HepG2 (cell line): Measurements from ENCODE around the gene ARTN. TPM values are rescaled to one million over a fixed set of nuclear protein-coding genes. Genes with fewer than 3 reads are reported as not detected.

ENCODE experiments used
- ATAC-seq: fragments of 200-7000 bp; cut with Tn5 transposase; 3 replicates; pipeline ENCODE4 v1.9.1; 2020; ENCODE audit warnings: mild to moderate bottlenecking, moderate library complexity
- BruUV-seq: library from RNA; stranded (reverse); fragments of 400-500 nt; replicated peaks from 2 replicates; lab custom pipeline; 2021; lab: Mats Ljungman, UMichigan
- CTCF ChIA-PET: fragments of 300-600 bp; formaldehyde crosslinking; extraction: SDS; loops from one replicate; lab custom pipeline; 2021; ENCODE audit warnings: low total read pairs, inconsistent platforms, low intra/inter-chr PET ratio; lab: Yijun Ruan, JAX
- POLR2A ChIA-PET: fragments of 350-600 bp; sonication (Branson Sonifier 250); formaldehyde crosslinking; loops from one replicate; lab custom pipeline; 2020; ENCODE audit warnings: antibody characterized with exemption, inconsistent platforms; lab: Yijun Ruan, JAX
- DNase-seq: peaks from one replicate; pipeline ENCODE4 v3.0.0-alpha.2; 2015; ENCODE audit warnings: low spot score
- FAIRE-seq: peaks from 3 replicates; lab custom pipeline; 2011; peaks lifted over from hg19 to GRCh38; lab: Jason Lieb, UNC
- H2AFZ ChIP-seq: one replicate; pipeline ENCODE4 v1.6.1; 2011; ENCODE audit warnings: low read length, inconsistent platforms
- H3K27ac ChIP-seq: fragments of 300-600 bp; 3 replicates; pipeline ENCODE4 v1.8.0; 2011; ENCODE audit warnings: mixed run types, mild to moderate bottlenecking, mixed read lengths, low read length, inconsistent platforms; ENCODE audit not compliant: insufficient read depth; ENCODE audit errors: extremely low read length
- H3K27me3 ChIP-seq, 2 experiments: fragments of 200-600 bp in 1 of 2; 2 replicates in 1 of 2; 3 replicates in 1 of 2; pipeline versions ENCODE4 v1.6.0 to v1.8.0; 2011; ENCODE audit warnings: low read length in 2 of 2, mild to moderate bottlenecking in 2 of 2, moderate library complexity in 2 of 2, inconsistent platforms in 1 of 2; ENCODE audit not compliant: insufficient read depth in 2 of 2, control insufficient read depth in 1 of 2
- H3K36me3 ChIP-seq, 2 experiments: fragments of 200-600 bp in 1 of 2; replicated peaks in 1 of 2; 2 replicates in 1 of 2; 3 replicates in 1 of 2; pipeline versions ENCODE4 v1.5.1 to v1.8.0; 2011; ENCODE audit warnings: low read length in 2 of 2, inconsistent platforms in 1 of 2; ENCODE audit not compliant: insufficient read depth in 2 of 2, control insufficient read depth in 1 of 2
- H3K4me1 ChIP-seq: 2 replicates; pipeline ENCODE4 v1.5.1; 2012; ENCODE audit warnings: low read length, inconsistent platforms; ENCODE audit not compliant: insufficient read depth
- H3K4me2 ChIP-seq: 2 replicates; pipeline ENCODE4 v1.6.0; 2011; ENCODE audit warnings: low read depth, low read length, inconsistent platforms
- H3K4me3 ChIP-seq, 3 experiments: fragments of 200-600 bp in 1 of 3; sonication (generic), shearing (Covaris generic) in 1 of 3; replicated peaks in 1 of 3; 2 replicates each; pipeline ENCODE4 v1.5.1; 2011 to 2016; ENCODE audit warnings: low read length in 3 of 3, inconsistent platforms in 2 of 3, low read depth in 2 of 3, mild to moderate bottlenecking in 2 of 3, control low read depth in 1 of 3, mixed read lengths in 1 of 3; ENCODE audit not compliant: insufficient read depth in 1 of 3
- H3K79me2 ChIP-seq: one replicate; pipeline ENCODE4 v1.6.1; 2011; ENCODE audit warnings: low read length, inconsistent platforms; ENCODE audit not compliant: insufficient read depth
- H3K9ac ChIP-seq: 2 replicates; pipeline ENCODE4 v1.6.0; 2011; ENCODE audit warnings: mild to moderate bottlenecking, low read depth, low read length, inconsistent platforms; ENCODE audit not compliant: insufficient read depth
- H3K9me3 ChIP-seq: 2 replicates; pipeline ENCODE4 v1.5.1; 2012; ENCODE audit warnings: mild to moderate bottlenecking, low read length
- H4K20me1 ChIP-seq: 2 replicates; pipeline ENCODE4 v1.6.0; 2011; ENCODE audit warnings: inconsistent platforms, mild to moderate bottlenecking, low read length, moderate library complexity; ENCODE audit not compliant: insufficient read depth
- AKNA ChIP-seq: sonication (generic); formaldehyde crosslinking; IDR thresholded peaks from 2 replicates; pipeline ENCODE4 v1.4.0; 2020; ENCODE audit warnings: missing genetic modification reagents, borderline replicate concordance
- HMGXB4 ChIP-seq, 2 experiments: sonication (generic) in 1 of 2; formaldehyde crosslinking in 1 of 2; IDR thresholded peaks; 2 replicates each; pipeline versions ENCODE4 v1.4.0 to v1.6.1; 2018 to 2020; ENCODE audit warnings: missing genetic modification reagents in 2 of 2, borderline replicate concordance in 1 of 2, low read depth in 1 of 2, mild to moderate bottlenecking in 1 of 2, missing biosample characterization in 1 of 2
- KDM5B ChIP-seq: sonication (generic); formaldehyde crosslinking; IDR thresholded peaks from 2 replicates; pipeline ENCODE4 v1.4.0; 2020; ENCODE audit warnings: missing genetic modification reagents, mild to moderate bottlenecking, borderline replicate concordance
- NFKBIZ ChIP-seq: IDR thresholded peaks from 2 replicates; pipeline ENCODE4 v1.6.1; 2018; ENCODE audit warnings: missing genetic modification reagents, missing compliant biosample characterization
- RARG ChIP-seq: sonication (generic); formaldehyde crosslinking; IDR thresholded peaks from 2 replicates; pipeline ENCODE4 v1.4.0; 2020; ENCODE audit warnings: low read depth, mild to moderate bottlenecking, missing genetic modification reagents
- SKI ChIP-seq: fragments of 450-650 bp; IDR thresholded peaks from one replicate; pipeline ENCODE4 v1.6.1; 2018; ENCODE audit warnings: mild to moderate bottlenecking; ENCODE audit not compliant: partially characterized antibody
- ZFP36L1 ChIP-seq: sonication (generic); formaldehyde crosslinking; IDR thresholded peaks from 2 replicates; pipeline ENCODE4 v1.8.0; 2022; ENCODE audit warnings: mild to moderate bottlenecking, missing genetic modification reagents, moderate library complexity
- ZFP82 ChIP-seq: sonication (generic); formaldehyde crosslinking; IDR thresholded peaks from 2 replicates; pipeline ENCODE4 v1.5.1; 2020; ENCODE audit warnings: mild to moderate bottlenecking, missing genetic modification reagents, borderline replicate concordance
- ZNF780A ChIP-seq: sonication (generic); formaldehyde crosslinking; IDR thresholded peaks from 2 replicates; pipeline ENCODE4 v1.8.0; 2022; ENCODE audit warnings: mild to moderate bottlenecking, missing genetic modification reagents, moderate library complexity
- WGBS: methylation state at CpG from one replicate; pipeline ENCODE4 v1.1.6; 2017; ENCODE audit warnings: low lambda C conversion rate; 5-methylcytosine and 5-hydroxymethylcytosine counted together
- in situ Hi-C: cut with HindIII; loops from 2 replicates; pipeline ENCODE4 v1.10.0; 2017; ENCODE audit warnings: low pct_unique_long_range_greater_than_20kb; ENCODE audit not compliant: extremely low pct_ligation_motif_present
- intact Hi-C: fragments of 100-400 bp; cut with micrococcal nuclease; formaldehyde crosslinking; loops from one replicate; pipeline ENCODE4 v1.10.0; 2022; ENCODE audit not compliant: unreplicated experiment
- polyA plus RNA-seq, 8 experiments: library from polyadenylated mRNA; depleted of rRNA in 3 of 8; stranded (reverse) in 7 of 8; unstranded in 1 of 8; fragments of >200 nt; fragmentation: Illumina TruSeq in 4 of 8; extraction: Trizol in 4 of 8; gene quantifications; 2 replicates each; pipeline versions ENCODE4 v1.2.1 to v1.2.3, GENCODE V29; 2011 to 2016; ENCODE audit warnings: low read depth in 4 of 8, missing spikeins in 1 of 8, mixed read lengths in 1 of 8; ENCODE audit not compliant: insufficient read depth in 1 of 8
- total RNA-seq, 5 experiments: library from RNA; depleted of rRNA; stranded (reverse); fragments of >200 nt; fragmentation: Illumina TruSeq; extraction: Trizol; gene quantifications; 2 replicates each; pipeline ENCODE4 v1.2.3, GENCODE V29; 2016; ENCODE audit warnings: low read depth in 1 of 5
- TF ChIP-seq, protein P1 (sequence below): sonication (generic); formaldehyde crosslinking; IDR thresholded peaks from 2 replicates; pipeline ENCODE4 v1.4.0; 2020; ENCODE audit warnings: missing genetic modification reagents

Gene ARTN
- total and polyA plus RNA-seq, 2 of the 13 experiments (the other 11 are each of a cell fraction or from before 2014, with no cell fraction given) = 0.11 to 0.62 TPM

DNA sequence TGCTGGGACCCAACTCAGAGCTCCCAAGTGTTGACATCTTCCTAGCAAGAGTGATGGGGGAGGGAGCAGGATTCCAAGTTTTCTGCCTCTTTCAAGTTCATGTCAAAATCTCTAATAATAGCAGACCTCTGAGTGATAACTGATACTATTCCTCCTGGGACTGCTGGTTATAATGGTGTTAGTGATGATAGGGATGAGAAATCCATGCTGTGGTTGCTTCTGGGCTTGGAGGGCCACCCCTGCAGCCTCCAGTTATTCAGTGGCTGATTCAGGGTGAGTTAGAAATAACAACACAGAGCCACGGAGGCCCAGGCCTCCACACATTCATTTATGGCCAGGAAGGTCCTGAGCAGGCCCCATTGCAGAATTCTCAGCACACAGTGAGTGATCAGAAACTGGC lies 40.6 kb upstream of the ARTN start:
- DNase-seq = no peak
- 80% methylated on average over 1 of the region's 1 CpG for WGBS
- TF ChIP-seq AKNA (CRISPR knock-in tag) (no peak), ZFP82 (no peak), ZFP36L1 (CRISPR knock-in tag) (no peak), ZNF780A (CRISPR knock-in tag) (no peak), HMGXB4 (CRISPR knock-in tag; IDR thresholded peaks at IDR 0.05; ENCODE audit: borderline replicate concordance in 1 of 2, low read depth in 1 of 2) (no peak), SKI (no peak), RARG (CRISPR knock-in tag) (no peak), NFKBIZ (CRISPR knock-in tag) (no peak), KDM5B (CRISPR knock-in tag) (no peak)
- TF ChIP-seq, protein P1, sequence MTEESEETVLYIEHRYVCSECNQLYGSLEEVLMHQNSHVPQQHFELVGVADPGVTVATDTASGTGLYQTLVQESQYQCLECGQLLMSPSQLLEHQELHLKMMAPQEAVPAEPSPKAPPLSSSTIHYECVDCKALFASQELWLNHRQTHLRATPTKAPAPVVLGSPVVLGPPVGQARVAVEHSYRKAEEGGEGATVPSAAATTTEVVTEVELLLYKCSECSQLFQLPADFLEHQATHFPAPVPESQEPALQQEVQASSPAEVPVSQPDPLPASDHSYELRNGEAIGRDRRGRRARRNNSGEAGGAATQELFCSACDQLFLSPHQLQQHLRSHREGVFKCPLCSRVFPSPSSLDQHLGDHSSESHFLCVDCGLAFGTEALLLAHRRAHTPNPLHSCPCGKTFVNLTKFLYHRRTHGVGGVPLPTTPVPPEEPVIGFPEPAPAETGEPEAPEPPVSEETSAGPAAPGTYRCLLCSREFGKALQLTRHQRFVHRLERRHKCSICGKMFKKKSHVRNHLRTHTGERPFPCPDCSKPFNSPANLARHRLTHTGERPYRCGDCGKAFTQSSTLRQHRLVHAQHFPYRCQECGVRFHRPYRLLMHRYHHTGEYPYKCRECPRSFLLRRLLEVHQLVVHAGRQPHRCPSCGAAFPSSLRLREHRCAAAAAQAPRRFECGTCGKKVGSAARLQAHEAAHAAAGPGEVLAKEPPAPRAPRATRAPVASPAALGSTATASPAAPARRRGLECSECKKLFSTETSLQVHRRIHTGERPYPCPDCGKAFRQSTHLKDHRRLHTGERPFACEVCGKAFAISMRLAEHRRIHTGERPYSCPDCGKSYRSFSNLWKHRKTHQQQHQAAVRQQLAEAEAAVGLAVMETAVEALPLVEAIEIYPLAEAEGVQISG (CRISPR knock-in tag) = no peak

More for the DNA sequence above, 40.6 kb upstream of the ARTN start:
- ATAC-seq (no peak), FAIRE-seq (no peak)
- POLR2A ChIA-PET = no interaction called here
- in situ Hi-C loops = no loop called here
- Histone ChIP-seq H4K20me1 (no peaks in the 10 kb centered on the region), H3K9ac (no peak overlapping the region), H3K4me3 (no peak overlapping the region), H2AFZ (no peak overlapping the region), H3K4me1 (peaks cover 10% of the 10 kb centered on the region), H3K4me2 (no peak overlapping the region), H3K36me3 (peaks cover 0 to 7% of the 10 kb centered on the region in 2 experiments; a peak in 2 of 5 replicates), H3K27me3 (no peaks in the 10 kb centered on the region), H3K9me3 (no peaks in the 10 kb centered on the region), H3K27ac (no peak overlapping the region), H3K79me2 (no peaks in the 10 kb centered on the region)
- CTCF ChIA-PET = no interaction called here
- intact Hi-C loops = no loop called here
- BruUV-seq = no TSS peak
